Ovary (tissue), 3 donors: ENCODE data around the gene MFSD6L.

Experiments used
- EP300 ChIP-seq: sonication (generic); formaldehyde crosslinking; IDR thresholded peaks from one replicate; pipeline ENCODE4 v1.6.1; 2017; ENCODE audit warnings: antibody characterized with exemption
- POLR2A ChIP-seq: fragments of 450-650 bp; IDR thresholded peaks from one replicate; pipeline ENCODE4 v1.6.1; 2017; ENCODE audit warnings: antibody characterized with exemption, mild to moderate bottlenecking, moderate library complexity
- TF ChIP-seq, protein P1 (sequence below), 3 donors: fragments of 450-650 bp in 2 of 3; fragments of 200-600 bp in 1 of 3; IDR thresholded peaks; one replicate each; pipeline versions ENCODE4 v1.5.1 to v1.8.0; 2016 to 2022; ENCODE audit warnings: antibody characterized with exemption in 3 of 3, mild to moderate bottlenecking in 1 of 3
- donor health status: DM: no; HTN: no; CAD: no.

DNA sequence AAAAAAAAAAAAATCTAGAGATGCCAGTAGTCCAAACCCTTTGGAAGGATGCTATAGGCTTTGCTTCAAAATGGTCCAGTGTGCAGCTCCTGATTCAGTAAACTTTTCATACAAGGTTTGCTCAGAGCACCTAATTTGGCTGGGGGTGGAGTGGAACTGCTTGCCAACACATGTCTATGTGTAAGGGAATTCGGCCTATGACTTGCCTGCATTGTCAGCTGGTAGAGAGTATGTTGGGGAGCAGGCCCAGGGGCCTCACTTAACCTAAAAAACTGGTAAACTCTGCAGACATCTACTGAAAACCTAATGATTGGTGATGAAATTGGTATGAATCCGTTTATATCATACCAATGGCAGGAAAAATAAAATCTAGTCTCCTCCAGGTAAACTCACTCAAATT is 1.5 kb upstream of the MFSD6L start:
- TF ChIP-seq, protein P1, sequence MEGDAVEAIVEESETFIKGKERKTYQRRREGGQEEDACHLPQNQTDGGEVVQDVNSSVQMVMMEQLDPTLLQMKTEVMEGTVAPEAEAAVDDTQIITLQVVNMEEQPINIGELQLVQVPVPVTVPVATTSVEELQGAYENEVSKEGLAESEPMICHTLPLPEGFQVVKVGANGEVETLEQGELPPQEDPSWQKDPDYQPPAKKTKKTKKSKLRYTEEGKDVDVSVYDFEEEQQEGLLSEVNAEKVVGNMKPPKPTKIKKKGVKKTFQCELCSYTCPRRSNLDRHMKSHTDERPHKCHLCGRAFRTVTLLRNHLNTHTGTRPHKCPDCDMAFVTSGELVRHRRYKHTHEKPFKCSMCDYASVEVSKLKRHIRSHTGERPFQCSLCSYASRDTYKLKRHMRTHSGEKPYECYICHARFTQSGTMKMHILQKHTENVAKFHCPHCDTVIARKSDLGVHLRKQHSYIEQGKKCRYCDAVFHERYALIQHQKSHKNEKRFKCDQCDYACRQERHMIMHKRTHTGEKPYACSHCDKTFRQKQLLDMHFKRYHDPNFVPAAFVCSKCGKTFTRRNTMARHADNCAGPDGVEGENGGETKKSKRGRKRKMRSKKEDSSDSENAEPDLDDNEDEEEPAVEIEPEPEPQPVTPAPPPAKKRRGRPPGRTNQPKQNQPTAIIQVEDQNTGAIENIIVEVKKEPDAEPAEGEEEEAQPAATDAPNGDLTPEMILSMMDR (IDR thresholded peaks at IDR 0.05): no peak
- no peak for TF ChIP-seq POLR2A
- no peak for TF ChIP-seq EP300
